Thymus (tissue), 2 donors: ENCODE data around the gene NUDT11. TPM values are rescaled to one million over a fixed set of nuclear protein-coding genes. Genes with fewer than 3 reads are reported as not detected.

Source experiments
- polyA plus RNA-seq: library from polyadenylated mRNA; stranded (reverse); fragments of 200-250 nt; gene quantifications from one replicate; pipeline ENCODE4 v1.2.3, GENCODE V29; 2013
- total RNA-seq: library from RNA; stranded (reverse); fragments of 120-200 nt; gene quantifications from one replicate; pipeline ENCODE4 v1.2.4, GENCODE V29; 2013
- donor health status: healthy.

The NUDT11 gene
- total and polyA plus RNA-seq, 2 donors = 3.0 to 5.2 TPM

Other genes starting within 250 kb of the NUDT11 start
- gene NUDT10, start 163.8 kb downstream of the NUDT11 start, total RNA-seq = 0.85 TPM
- gene NUDT10, start 163.8 kb downstream of the NUDT11 start, polyA plus RNA-seq = 1.1 TPM
- 0.14 TPM for gene CENPVL3, start 122.3 kb upstream of the NUDT11 start, total RNA-seq
- 0.02 TPM for gene CENPVL3, start 122.3 kb upstream of the NUDT11 start, polyA plus RNA-seq
- 0.24 TPM for gene CENPVL2, start 186.2 kb upstream of the NUDT11 start, total RNA-seq
- gene CENPVL2, start 186.2 kb upstream of the NUDT11 start, polyA plus RNA-seq = 0.41 TPM
- 0.24 TPM for gene CENPVL1, start 213.9 kb upstream of the NUDT11 start, total RNA-seq
- 0.41 TPM for gene CENPVL1, start 213.9 kb upstream of the NUDT11 start, polyA plus RNA-seq
- 10.5 TPM for gene GSPT2, start 246.8 kb upstream of the NUDT11 start, total RNA-seq
- gene GSPT2, start 246.8 kb upstream of the NUDT11 start, polyA plus RNA-seq = 18.8 TPM